Bronchial epithelial cell (primary cell): ENCODE measurements around the gene MACROH2A1. TPM values are rescaled to one million over a fixed set of nuclear protein-coding genes. Genes with fewer than 3 reads are reported as not detected.

Experiments
- DNase-seq: peaks from one replicate; pipeline ENCODE4 v3.0.0-alpha.2; 2010; ENCODE audit warnings: low read depth
- FAIRE-seq: peaks from 2 replicates; lab custom pipeline; 2011; peaks lifted over from hg19 to GRCh38; lab: Jason Lieb, UNC
- H3K27me3 ChIP-seq: 2 replicates; pipeline ENCODE4 v1.5.1; 2011; ENCODE audit warnings: low read length; ENCODE audit not compliant: control insufficient read depth, insufficient read depth
- H3K36me3 ChIP-seq: 2 replicates; pipeline ENCODE4 v1.5.1; 2011; ENCODE audit warnings: low read length; ENCODE audit not compliant: control insufficient read depth, insufficient read depth
- H3K4me3 ChIP-seq: 2 replicates; pipeline ENCODE4 v1.5.1; 2011; ENCODE audit warnings: mild to moderate bottlenecking, low read depth, low read length, control low read depth
- CTCF ChIP-seq: IDR thresholded peaks from 2 replicates; pipeline ENCODE4 v1.5.1; 2011; ENCODE audit warnings: mild to moderate bottlenecking, moderate library complexity, low read length, control low read depth, inconsistent platforms; ENCODE audit not compliant: insufficient read depth, severe bottlenecking
- total RNA-seq: library from RNA; depleted of rRNA; stranded (reverse); fragments of >200 nt; gene quantifications from 2 replicates; pipeline ENCODE4 v1.2.1, GENCODE V29; 2014

MACROH2A1 gene
- total RNA-seq, 1 donor from 2014 or later, result 257 TPM

- H3K4me3 ChIP-seq, result no peak overlapping the region
- no peak for TF ChIP-seq CTCF
- FAIRE-seq (no peak), DNase-seq (no peak)
- no peaks in the 10 kb centered on the region for H3K27me3 ChIP-seq
- H3K36me3 ChIP-seq, result peaks cover 24% of the 10 kb centered on the region
Measured at GRCh38 chr5:135349886-135350285, 49.1 kb downstream of the MACROH2A1 start.

DNA sequence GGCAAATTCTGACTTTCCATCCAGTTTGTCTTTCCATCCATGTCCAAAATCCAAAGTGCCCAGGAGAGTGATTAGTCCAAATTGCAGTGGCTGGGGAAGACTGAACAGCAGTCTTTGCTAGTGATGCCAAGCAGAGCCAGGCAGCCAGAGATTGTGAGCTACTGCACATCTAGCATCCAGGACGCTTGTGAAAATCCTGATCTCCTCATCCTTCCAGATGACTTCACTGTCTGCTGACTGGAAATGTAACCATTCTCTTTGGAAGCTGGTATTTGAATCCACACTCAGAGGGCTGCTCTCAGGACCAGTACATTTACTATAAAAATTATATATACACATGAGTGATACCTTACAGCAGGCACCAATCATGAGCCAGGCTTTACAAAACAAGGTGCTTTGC is 49.6 kb downstream of the MACROH2A1 start:
- DNase-seq (no peak), FAIRE-seq (no peak)
- TF ChIP-seq CTCF, result no peak
- H3K4me3 ChIP-seq, result no peak overlapping the region
- H3K36me3 ChIP-seq, result peaks cover 22% of the 10 kb centered on the region
- no peaks in the 10 kb centered on the region for H3K27me3 ChIP-seq

DNA sequence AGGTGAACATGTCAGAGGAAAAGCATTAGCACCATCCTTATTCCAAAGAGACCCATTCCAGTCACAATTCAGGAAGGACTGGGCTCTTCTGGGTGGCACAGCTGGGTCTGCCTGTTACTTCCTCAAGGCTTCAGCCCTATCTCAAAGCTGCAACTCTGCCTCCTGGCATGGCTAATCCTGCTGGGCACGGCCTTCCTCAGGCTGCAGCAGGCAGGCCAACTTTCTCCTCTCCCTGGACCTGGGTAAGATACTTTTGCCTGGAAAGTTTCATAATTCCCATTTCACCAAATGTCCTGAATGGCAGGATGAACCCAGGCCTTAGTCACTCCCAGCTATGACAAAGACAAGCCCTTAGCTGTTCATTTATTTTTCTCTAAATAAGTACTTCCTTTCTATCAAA is 50.1 kb downstream of the MACROH2A1 start:
- TF ChIP-seq CTCF, result no peak
- FAIRE-seq, result no peak
- no peak for DNase-seq
- no peaks in the 10 kb centered on the region for H3K27me3 ChIP-seq
- peaks cover 24% of the 10 kb centered on the region for H3K36me3 ChIP-seq
- H3K4me3 ChIP-seq, result no peak overlapping the region

DNA sequence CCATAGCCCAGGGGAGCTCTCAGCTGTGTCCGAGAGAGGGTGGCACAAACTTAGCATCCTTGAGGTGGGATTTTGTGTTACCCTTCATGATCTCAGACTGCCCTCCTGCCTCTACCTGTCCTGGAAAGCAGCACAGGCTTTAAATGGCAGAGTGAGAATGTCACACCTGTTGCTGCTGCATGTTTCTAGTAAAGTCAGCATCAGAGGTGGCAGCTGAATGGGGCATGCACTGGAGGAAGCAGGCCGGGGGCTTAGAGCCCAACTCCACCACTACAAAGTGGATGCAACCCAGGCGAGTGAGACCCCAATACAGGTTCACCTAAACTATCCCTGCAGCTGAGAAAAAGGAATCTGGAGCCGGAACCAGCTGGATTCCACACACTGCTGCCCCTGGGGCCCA is 51.6 kb downstream of the MACROH2A1 start:
- peaks cover 29% of the 10 kb centered on the region for H3K36me3 ChIP-seq
- no peaks in the 10 kb centered on the region for H3K27me3 ChIP-seq
- FAIRE-seq, result no peak
- no peak for TF ChIP-seq CTCF
- H3K4me3 ChIP-seq, result no peak overlapping the region
- DNase-seq, result no peak

DNA sequence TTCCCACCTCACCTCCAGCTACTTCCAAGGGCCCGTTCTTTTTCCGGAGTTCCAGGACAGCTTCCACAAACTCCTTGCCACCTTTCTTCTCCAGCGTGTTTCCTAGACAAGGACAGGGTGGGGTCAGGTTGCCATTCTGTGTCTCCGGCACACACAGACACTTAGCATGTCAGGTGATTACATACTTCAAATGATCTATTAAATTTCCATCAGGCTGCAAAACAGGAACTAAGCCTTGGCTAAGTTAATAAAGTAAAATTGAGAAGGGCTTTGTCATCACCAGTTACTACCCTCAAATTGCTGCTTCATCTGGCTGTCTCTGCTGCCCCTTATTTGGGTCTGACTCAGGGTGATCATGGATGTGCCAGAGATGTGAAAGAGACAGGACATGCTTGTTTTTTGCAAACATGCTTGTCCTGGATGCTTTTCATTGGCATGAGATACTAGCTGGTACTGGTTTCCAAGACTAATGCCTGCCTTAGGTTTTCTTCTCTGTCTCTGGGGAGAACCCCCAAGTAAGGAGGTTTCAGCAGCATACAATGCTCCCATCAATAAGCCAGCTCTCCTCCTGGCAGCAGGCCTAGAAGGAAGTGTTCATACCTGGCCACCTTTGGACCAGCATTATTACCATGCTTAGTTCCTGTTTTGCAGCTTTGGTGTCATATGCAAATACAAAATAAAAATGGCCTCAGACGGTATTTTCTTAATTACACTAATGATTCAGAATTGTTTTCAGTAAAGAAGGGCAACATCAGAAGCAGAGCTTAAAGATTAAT is 52.9 kb downstream of the MACROH2A1 start:
- FAIRE-seq, result peak; percentile 23

More for the DNA sequence above, 52.9 kb downstream of the MACROH2A1 start:
- TF ChIP-seq CTCF, result no peak
- Histone ChIP-seq H3K36me3 (peaks cover 40% of the 10 kb centered on the region), H3K4me3 (no peak overlapping the region), H3K27me3 (no peaks in the 10 kb centered on the region)
- DNase-seq, result no peak
